DMS79 treated with DMSO at 0.1 percent for 48 hours (cell line): ENCODE results near the gene PARVB.

Experiments used
- DNase-seq: peaks from one replicate; lab custom pipeline; 2025; lab: John Stamatoyannopoulos, UW

PARVB gene

GRCh38 chr22:44161673-44162072, 137.6 kb downstream of the PARVB start:
- DNase-seq, result no peak

- no peak for DNase-seq
These were observed 138.9 kb downstream of the PARVB start for GRCh38 chr22:44162960-44163359.

GRCh38 chr22:44163536-44163935, 139.4 kb downstream of the PARVB start:
- DNase-seq, result no peak

DNA sequence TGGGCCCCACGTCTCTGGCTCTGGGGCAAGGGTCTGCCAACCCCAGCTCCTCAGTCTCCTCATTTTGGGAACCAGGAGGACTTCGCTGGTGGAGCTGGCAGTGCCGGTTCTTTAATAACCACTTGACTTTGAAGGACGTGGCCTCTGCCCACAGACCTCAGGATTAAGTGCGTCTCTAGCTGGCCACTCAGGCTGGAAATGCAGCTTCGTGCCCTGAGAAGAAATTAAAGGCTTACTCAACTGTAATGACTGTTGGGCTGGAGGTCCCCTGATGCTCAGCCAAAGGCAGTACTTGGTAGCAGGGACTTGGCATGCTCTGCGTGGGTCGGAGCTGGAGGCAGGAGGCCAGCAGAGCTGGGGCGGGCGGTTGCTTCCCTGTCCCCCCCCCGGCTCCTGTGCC, 139.9 kb downstream of the PARVB start:
- peak; percentile 24 for DNase-seq

- no peak for DNase-seq
These were observed 141.3 kb downstream of the PARVB start for GRCh38 chr22:44165286-44165874.

DNA sequence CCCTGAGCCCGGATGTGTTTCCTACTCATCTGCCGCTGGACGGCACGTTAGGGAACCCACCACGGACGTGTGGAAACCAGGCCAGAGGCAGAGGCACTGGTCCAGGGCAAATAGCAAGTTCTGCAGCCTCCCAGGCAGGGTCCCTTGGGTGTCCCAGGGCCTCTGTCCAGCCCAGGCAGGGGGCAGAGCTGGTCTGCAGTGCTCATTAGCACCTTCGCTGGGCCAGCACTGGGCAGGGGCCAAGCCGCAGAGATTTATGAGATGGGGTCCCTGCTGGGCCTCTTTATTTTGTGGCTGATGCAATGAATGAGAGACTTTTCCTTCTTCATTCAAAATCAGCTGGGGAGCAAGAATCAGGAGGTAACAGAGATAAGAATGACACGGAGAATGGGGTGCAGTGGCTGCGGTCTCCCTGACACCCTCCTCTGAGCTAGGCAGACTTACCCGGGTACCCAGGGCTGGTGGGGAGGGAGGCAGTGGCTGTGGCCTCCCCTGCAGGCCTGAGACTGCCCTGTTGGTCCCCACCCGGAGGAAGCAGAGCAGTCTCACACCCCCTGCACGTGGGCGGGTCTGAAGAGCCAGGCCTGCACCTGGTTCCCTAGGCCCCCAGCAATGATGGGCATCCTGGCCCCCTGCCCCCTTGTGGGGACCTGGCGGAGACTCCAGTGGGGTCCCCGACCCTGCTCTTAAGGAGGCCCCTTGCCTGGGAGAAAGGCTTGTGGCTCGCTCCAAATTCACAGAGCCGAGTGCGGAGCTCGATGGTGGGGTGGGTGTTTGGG, 142.6 kb downstream of the PARVB start:
- DNase-seq, result no peak

DNA sequence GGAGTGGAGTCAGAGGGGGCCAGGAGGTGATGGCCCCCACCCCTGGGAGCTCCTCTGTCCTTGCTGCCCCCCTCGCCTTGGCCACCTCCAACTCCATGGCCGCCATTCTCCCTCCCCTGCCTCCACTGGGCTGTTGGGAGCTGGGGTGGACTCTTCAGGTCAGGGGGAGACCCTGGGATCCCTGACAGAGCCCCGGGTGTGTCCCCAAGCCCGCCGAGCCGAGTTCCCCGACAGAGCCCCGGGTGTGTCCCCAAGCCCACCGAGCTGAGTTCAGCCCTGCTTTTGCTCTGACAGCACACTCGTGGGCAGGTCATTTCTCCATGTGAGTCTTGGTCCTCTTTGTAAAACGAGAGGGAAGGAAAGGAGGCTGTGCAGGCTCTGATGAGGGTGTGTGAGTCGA, 143.4 kb downstream of the PARVB start:
- DNase-seq, result no peak

- no peak for DNase-seq
These were observed 144.1 kb downstream of the PARVB start for GRCh38 chr22:44168206-44168605.

GRCh38 chr22:44170470-44170869, 146.4 kb downstream of the PARVB start:
- DNase-seq, result no peak

GRCh38 chr22:44171561-44171960, 147.5 kb downstream of the PARVB start:
- DNase-seq, result no peak

GRCh38 chr22:44172370-44173108, 148.4 kb downstream of the PARVB start:
- DNase-seq, result peak; percentile 66

DNA sequence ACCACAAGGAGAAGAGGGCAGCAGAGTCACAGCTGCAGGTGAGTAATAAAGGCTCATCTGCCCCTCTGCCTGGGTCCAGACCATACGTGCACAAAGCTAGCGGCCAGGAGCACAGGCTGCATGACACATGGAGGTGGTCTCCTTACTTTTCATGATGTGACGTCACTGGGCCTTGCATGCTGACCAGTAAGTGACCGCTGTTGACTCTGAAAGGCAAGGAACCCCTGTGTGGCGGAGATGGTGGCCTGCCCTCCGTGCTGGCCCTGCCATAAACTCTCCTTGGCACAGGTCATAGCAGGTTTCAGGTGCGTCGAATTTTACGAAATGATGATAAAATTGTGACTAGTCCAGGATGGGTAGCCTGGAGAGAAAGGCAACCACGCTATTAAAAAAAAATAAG, 149.1 kb downstream of the PARVB start:
- no peak for DNase-seq

- no peak for DNase-seq
These were observed 151.6 kb downstream of the PARVB start for GRCh38 chr22:44175676-44176075.

- peak; percentile 18 for DNase-seq
These were observed 155.3 kb downstream of the PARVB start for GRCh38 chr22:44179196-44179988.

- DNase-seq, result no peak
These were observed 156.0 kb downstream of the PARVB start for GRCh38 chr22:44179989-44180705.

- no peak for DNase-seq
These were observed 156.6 kb downstream of the PARVB start, which contains the start of gene PARVG for GRCh38 chr22:44180706-44181032. TSS of gene PARVG (plus strand) at chr22:44180925. CDS start at chr22:44183330, 2,405 bp downstream.

DNA sequence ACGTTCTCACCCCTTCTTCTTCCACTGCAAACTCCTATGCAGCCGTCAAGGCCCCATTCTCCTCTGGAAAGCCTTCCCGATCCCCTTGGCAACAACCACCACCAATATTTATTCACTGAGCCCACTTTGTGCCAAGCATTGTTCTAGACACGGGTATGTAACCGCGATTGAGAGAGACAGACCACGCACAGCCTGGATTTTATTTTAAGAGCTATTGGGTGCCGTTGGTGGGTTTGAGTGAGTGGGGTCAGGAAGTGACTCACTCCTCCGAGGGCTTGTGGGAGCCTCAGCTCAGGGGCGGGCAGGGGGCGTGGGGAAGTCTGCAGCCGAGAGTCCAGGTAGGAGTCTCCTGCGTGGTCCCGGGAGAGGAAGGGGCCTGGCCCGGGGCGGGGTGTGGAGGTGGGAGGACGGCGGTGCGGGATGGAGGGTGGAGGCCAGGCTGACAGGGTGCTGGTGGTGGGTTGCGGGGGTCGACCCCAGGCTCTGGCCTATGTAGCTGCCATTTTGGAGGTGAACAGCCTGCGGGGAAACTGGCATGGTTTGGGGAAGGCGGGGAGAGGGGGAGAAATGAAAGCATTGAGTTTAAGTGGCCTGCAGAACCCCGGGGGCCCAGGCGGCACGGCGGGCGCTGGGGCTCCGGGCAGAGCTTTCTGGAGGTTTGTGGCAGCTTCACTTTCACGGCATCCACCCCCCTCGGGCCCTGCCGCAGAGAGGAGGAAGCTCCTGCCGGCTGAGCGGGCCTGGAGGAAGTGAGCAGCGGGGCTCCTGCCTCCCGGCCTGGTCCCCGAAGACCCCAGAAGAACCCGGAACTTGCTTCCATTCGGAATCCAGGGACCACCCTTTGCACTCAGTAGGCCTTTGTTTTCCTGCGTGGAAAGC, 157.2 kb downstream of the PARVB start:
- DNase-seq, result no peak

GRCh38 chr22:44181912-44182587, 157.9 kb downstream of the PARVB start:
- no peak for DNase-seq

GRCh38 chr22:44182588-44183286, 158.6 kb downstream of the PARVB start:
- no peak for DNase-seq

DNA sequence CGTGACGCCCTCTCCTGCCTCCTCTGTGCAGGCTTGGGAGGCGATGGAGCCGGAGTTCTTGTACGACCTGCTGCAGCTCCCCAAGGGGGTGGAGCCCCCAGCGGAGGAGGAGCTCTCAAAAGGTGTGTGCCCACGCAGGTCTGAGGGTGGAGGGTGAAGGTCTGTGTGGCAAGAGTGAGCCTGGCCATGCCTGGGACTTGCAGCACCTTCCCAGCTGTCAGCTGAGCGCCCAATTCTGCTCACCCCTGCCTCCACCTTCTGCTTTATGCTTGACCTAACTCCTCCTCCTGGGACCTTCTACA, 159.1 kb downstream of the PARVB start:
- DNase-seq, result no peak
